Endodermal cell (in vitro differentiated cells): ENCODE results near the gene GRM7. TPM values are rescaled to one million over a fixed set of nuclear protein-coding genes. Genes with fewer than 3 reads are reported as not detected.

ENCODE experiments used
- DNase-seq: peaks from one replicate; pipeline ENCODE4 v3.0.0-alpha.2; 2017
- H3K27ac ChIP-seq: 2 replicates; pipeline ENCODE4 v1.5.1; 2013; ENCODE audit warnings: mild to moderate bottlenecking, low read depth, low read length, moderate library complexity
- H3K27me3 ChIP-seq: 2 replicates; pipeline ENCODE4 v1.6.1; 2013; ENCODE audit warnings: mild to moderate bottlenecking, low read length, moderate library complexity; ENCODE audit not compliant: insufficient read depth, control insufficient read depth, poor library complexity, severe bottlenecking
- H3K36me3 ChIP-seq: 2 replicates; pipeline ENCODE4 v1.7.0; 2013; ENCODE audit warnings: mild to moderate bottlenecking, low read length, moderate library complexity; ENCODE audit not compliant: control insufficient read depth, insufficient read depth
- H3K4me1 ChIP-seq: one replicate; pipeline ENCODE4 v1.7.0; 2013; ENCODE audit warnings: low read length; ENCODE audit not compliant: control insufficient read depth, insufficient read depth
- H3K4me3 ChIP-seq: 2 replicates; pipeline ENCODE4 v1.5.1; 2013; ENCODE audit warnings: mild to moderate bottlenecking, low read length, moderate library complexity
- H3K9ac ChIP-seq: 2 replicates; pipeline ENCODE4 v1.6.1; 2013; ENCODE audit warnings: mild to moderate bottlenecking, low read length, moderate library complexity; ENCODE audit not compliant: poor library complexity, severe bottlenecking; ENCODE audit errors: extremely low read depth
- H3K9me3 ChIP-seq: 2 replicates; pipeline ENCODE4 v1.6.1; 2013; ENCODE audit warnings: mild to moderate bottlenecking, low read length, moderate library complexity; ENCODE audit not compliant: control insufficient read depth
- H3K27ac Mint-ChIP-seq: 2 replicates; pipeline ENCODE4 v1.8.0; 2020; ENCODE audit warnings: mixed read lengths
- H3K27me3 Mint-ChIP-seq: 2 replicates; pipeline ENCODE4 v1.8.0; 2021; ENCODE audit warnings: mild to moderate bottlenecking, mixed read lengths; ENCODE audit not compliant: insufficient read depth
- H3K36me3 Mint-ChIP-seq: 2 replicates; pipeline ENCODE4 v1.8.0; 2020; ENCODE audit warnings: low read depth, mixed read lengths
- H3K4me1 Mint-ChIP-seq: 2 replicates; pipeline ENCODE4 v1.8.0; 2020; ENCODE audit warnings: mixed read lengths
- H3K4me3 Mint-ChIP-seq: 2 replicates; pipeline ENCODE4 v1.8.0; 2020; ENCODE audit warnings: mild to moderate bottlenecking, moderate library complexity, mixed read lengths
- H3K9me3 Mint-ChIP-seq: 2 replicates; pipeline ENCODE4 v1.8.0; 2020; ENCODE audit warnings: mild to moderate bottlenecking, mixed read lengths
- CTCF ChIP-seq: fragments of 200-600 bp; sonication (generic); conservative IDR thresholded peaks from 2 replicates; pipeline ENCODE4 v1.5.0; 2021; ENCODE audit warnings: antibody characterized with exemption, mild to moderate bottlenecking
- WGBS, 2 experiments: methylation state at CpG; one replicate each; pipeline versions ENCODE4 v1.1.5 to v1.1.7; 2013; ENCODE audit warnings: missing lambda C conversion rate in 2 of 2, mixed read lengths in 1 of 2; ENCODE audit not compliant: insufficient coverage in 1 of 2, insufficient read length in 1 of 2; 5-methylcytosine and 5-hydroxymethylcytosine counted together
- total RNA-seq, 2 donors: library from RNA; stranded (reverse); fragmentation: NEBNext Ultra II Directional in 1 of 2; extraction: Animal tissue kit (Norgen Biotek cat#: 25700) in 1 of 2; gene quantifications; 2 replicates in 1 of 2; 3 replicates in 1 of 2; pipeline ENCODE4 v1.2.1, GENCODE V29; 2021

GRM7 gene
- total RNA-seq, 2 donors from 2014 or later, result 0.11 to 0.73 TPM

- H3K27ac Mint-ChIP-seq, result no peak overlapping the region
- H3K9me3 Mint-ChIP-seq, result no peaks in the 10 kb centered on the region
Measured at GRCh38 chr3:7630351-7630911, 769.5 kb downstream of the GRM7 start.

GRCh38 chr3:7630925-7631324, 770.0 kb downstream of the GRM7 start:
- no peak overlapping the region for H3K9ac ChIP-seq
- H3K9me3 ChIP-seq, result no peaks in the 10 kb centered on the region
- no peaks in the 10 kb centered on the region for H3K4me1 ChIP-seq
- peak; percentile 64 for TF ChIP-seq CTCF
- no peaks in the 10 kb centered on the region for H3K27me3 ChIP-seq
- Mint-ChIP-seq H3K27me3 (no peaks in the 10 kb centered on the region), H3K9me3 (no peaks in the 10 kb centered on the region), H3K36me3 (no peaks in the 10 kb centered on the region), H3K4me3 (no peak overlapping the region), H3K4me1 (peaks cover 11% of the 10 kb centered on the region), H3K27ac (no peak overlapping the region)
- no peak overlapping the region for H3K4me3 ChIP-seq
- no peak for DNase-seq
- no peak overlapping the region for H3K27ac ChIP-seq
- 81 to 92% methylated on average over 4 of the region's 4 CpGs for WGBS, 2 experiments
- no peaks in the 10 kb centered on the region for H3K36me3 ChIP-seq

More at GRCh38 chr3:7630351-7630911, 769.5 kb downstream of the GRM7 start:
- Histone ChIP-seq H3K4me3 (no peak overlapping the region), H3K9me3 (no peaks in the 10 kb centered on the region), H3K36me3 (no peaks in the 10 kb centered on the region), H3K27ac (no peak overlapping the region), H3K9ac (no peak overlapping the region), H3K4me1 (no peaks in the 10 kb centered on the region), H3K27me3 (no peaks in the 10 kb centered on the region)
- no peak for TF ChIP-seq CTCF
- 88 to 95% methylated on average over 2 to 4 of the region's 4 CpGs for WGBS, 2 experiments
- H3K4me1 Mint-ChIP-seq, result peaks cover 11% of the 10 kb centered on the region
- H3K4me3 Mint-ChIP-seq, result no peak overlapping the region
- no peak for DNase-seq
- no peaks in the 10 kb centered on the region for H3K27me3 Mint-ChIP-seq
- no peaks in the 10 kb centered on the region for H3K36me3 Mint-ChIP-seq

GRCh38 chr3:7632305-7632704, 771.4 kb downstream of the GRM7 start:
- Mint-ChIP-seq H3K9me3 (no peaks in the 10 kb centered on the region), H3K4me3 (no peak overlapping the region), H3K36me3 (no peaks in the 10 kb centered on the region), H3K27me3 (no peaks in the 10 kb centered on the region), H3K27ac (no peak overlapping the region), H3K4me1 (peaks cover 11% of the 10 kb centered on the region)
- Histone ChIP-seq H3K27ac (no peak overlapping the region), H3K9ac (no peak overlapping the region), H3K36me3 (no peaks in the 10 kb centered on the region), H3K27me3 (no peaks in the 10 kb centered on the region), H3K4me3 (no peak overlapping the region), H3K4me1 (no peaks in the 10 kb centered on the region), H3K9me3 (no peaks in the 10 kb centered on the region)
- TF ChIP-seq CTCF, result no peak
- DNase-seq, result no peak
